Spleen (tissue), 11 donors: ENCODE data around the gene MSI2. TPM values are rescaled to one million over a fixed set of nuclear protein-coding genes. Genes with fewer than 3 reads are reported as not detected.

Experiments used
- DNase-seq: peaks from one replicate; pipeline ENCODE4 v3.0.0-alpha.2; 2020
- H3K27ac ChIP-seq, 8 donors: fragments of 200-600 bp; sonication (generic) in 7 of 8; 1 replicate in 4 of 8; 2 replicates in 4 of 8; pipeline versions ENCODE4 v1.5.0 to v1.8.0; 2016 to 2021; ENCODE audit warnings: inconsistent platforms in 4 of 8, mild to moderate bottlenecking in 4 of 8, moderate library complexity in 1 of 8
- H3K27me3 ChIP-seq, 7 donors: fragments of 200-600 bp; sonication (generic) in 6 of 7; replicated peaks in 1 of 7; 1 replicate in 4 of 7; 2 replicates in 3 of 7; pipeline versions ENCODE4 v1.5.0 to v1.8.0; 2016 to 2021; ENCODE audit warnings: inconsistent platforms in 3 of 7, mild to moderate bottlenecking in 1 of 7
- H3K36me3 ChIP-seq, 6 donors: fragments of 200-600 bp; sonication (generic) in 5 of 6; 1 replicate in 4 of 6; 2 replicates in 2 of 6; pipeline versions ENCODE4 v1.5.0 to v1.8.0; 2016 to 2021; ENCODE audit warnings: inconsistent platforms in 2 of 6
- H3K4me1 ChIP-seq, 6 donors: fragments of 200-600 bp; sonication (generic) in 5 of 6; 1 replicate in 3 of 6; 2 replicates in 3 of 6; pipeline versions ENCODE4 v1.5.0 to v1.8.0; 2016 to 2021; ENCODE audit warnings: inconsistent platforms in 3 of 6
- H3K4me3 ChIP-seq, 8 donors: fragments of 200-600 bp; sonication (generic) in 7 of 8; 1 replicate in 4 of 8; 2 replicates in 4 of 8; pipeline versions ENCODE4 v1.5.0 to v1.8.0; 2016 to 2021; ENCODE audit warnings: inconsistent platforms in 4 of 8, mild to moderate bottlenecking in 4 of 8, moderate library complexity in 2 of 8
- H3K9me3 ChIP-seq, 8 donors: fragments of 200-600 bp; sonication (generic) in 7 of 8; 1 replicate in 4 of 8; 2 replicates in 4 of 8; pipeline versions ENCODE4 v1.5.0 to v1.8.0; 2016 to 2021; ENCODE audit warnings: inconsistent platforms in 4 of 8
- CTCF ChIP-seq, 11 experiments: fragments of 200-600 bp in 7 of 11; fragments of 450-650 bp in 4 of 11; sonication (generic) in 4 of 11; IDR thresholded peaks in 8 of 11; conservative IDR thresholded peaks in 3 of 11; 1 replicate in 7 of 11; 2 replicates in 4 of 11; pipeline versions ENCODE4 v1.4.0 to v1.8.0; 2016 to 2021; ENCODE audit warnings: antibody characterized with exemption in 11 of 11, inconsistent platforms in 4 of 11, mild to moderate bottlenecking in 1 of 11
- POLR2A ChIP-seq, 3 donors: fragments of 450-650 bp; IDR thresholded peaks; one replicate each; pipeline ENCODE4 v1.5.1; 2017; ENCODE audit warnings: antibody characterized with exemption in 3 of 3, mild to moderate bottlenecking in 1 of 3
- POLR2AphosphoS5 ChIP-seq, 3 donors: sonication (generic); formaldehyde crosslinking; IDR thresholded peaks; one replicate each; pipeline ENCODE4 v1.5.1; 2017; ENCODE audit warnings: antibody characterized with exemption in 3 of 3
- WGBS, 5 donors: extraction: QIAGEN DNeasy Blood & Tissue Kit in 3 of 5; methylation state at CpG; one replicate each; pipeline versions ENCODE4 v1.1.5 to v1.1.7; 2013 to 2018; 5-methylcytosine and 5-hydroxymethylcytosine counted together
- intact Hi-C: fragments of 100-400 bp; cut with DNase I; formaldehyde crosslinking; loops from one replicate; pipeline ENCODE4 v1.15.0; 2023; ENCODE audit warnings: low total_unique reads
- polyA plus RNA-seq, 3 donors: library from polyadenylated mRNA; stranded (reverse); fragments of 200-250 nt; gene quantifications; one replicate each; pipeline ENCODE4 v1.2.1, GENCODE V29; 2013
- total RNA-seq, 7 donors: library from RNA; depleted of rRNA in 3 of 7; stranded (reverse); fragments of >200 nt in 3 of 7; fragmentation: NEBNext Ultra II Directional in 4 of 7; extraction: Animal tissue kit (Norgen Biotek cat#: 25700) in 4 of 7; gene quantifications; one replicate each; pipeline versions ENCODE4 v1.1.0 to v1.2.1, GENCODE V29; 2016 to 2021
- donor health status: healthy with polysubstance abuse.
- donor health status: DM: no; HTN: no; CAD: no; lungs with moderate emphysema.
- donor health status: DM: no; HTN: no; CAD: no.
- donor health status: Bipolar disorder and iron deficiency.
- donor health status: healthy.
- donor health status: DM: no; HTN: no; CAD: no.
- donor health status: DM: yes; HTN: yes; CAD: no.

The MSI2 gene
- total and polyA plus RNA-seq, 10 donors, result 9.8 to 131 (median 64.7) TPM

DNA sequence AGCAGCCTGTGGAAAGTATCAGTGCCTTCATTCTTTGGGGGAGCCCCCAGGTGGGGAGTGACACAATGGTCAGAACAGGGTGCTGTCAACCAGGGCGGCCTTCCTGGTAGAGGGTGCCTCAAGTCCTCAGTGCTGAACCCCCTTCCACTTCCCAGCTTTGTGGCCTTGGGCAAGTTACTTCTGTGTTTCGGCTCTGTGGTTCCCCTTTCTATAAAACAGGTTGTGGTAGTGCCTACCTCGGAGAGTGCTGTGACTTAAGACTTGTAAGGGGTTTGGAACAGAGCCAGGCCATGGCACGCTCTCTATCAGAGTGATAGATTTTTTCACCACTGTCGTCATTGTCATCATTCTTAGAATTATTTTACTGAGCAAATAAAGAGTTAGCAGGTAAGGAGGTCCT is 347.7 kb downstream of the MSI2 start:
- Histone ChIP-seq H3K27me3 (no peaks in the 10 kb centered on the region), H3K4me1 (peaks cover 50 to 98% (median 70%) of the 10 kb centered on the region in 6 donors), H3K9me3 (no peaks in the 10 kb centered on the region), H3K27ac (peak overlapping the region; percentile 35 to 84 (median 78)), H3K4me3 (no peak overlapping the region), H3K36me3 (peaks cover 0 to 6% (median 0%) of the 10 kb centered on the region in 6 donors)
- peak in 2 of 3 donors; percentile 44 to 79 for TF ChIP-seq POLR2AphosphoS5 (IDR thresholded peaks at IDR 0.05)
- TF ChIP-seq CTCF (IDR thresholded peaks at IDR 0.05 in 8 of 11, conservative IDR thresholded peaks at IDR 0.05 in 3 of 11), result no peak
- intact Hi-C loops, result no loop called here
- WGBS, 5 donors, result 25 to 45% (median 33%) methylated on average over 4 to 5 of the region's 5 CpGs
- DNase-seq, result peak; percentile 86

DNA sequence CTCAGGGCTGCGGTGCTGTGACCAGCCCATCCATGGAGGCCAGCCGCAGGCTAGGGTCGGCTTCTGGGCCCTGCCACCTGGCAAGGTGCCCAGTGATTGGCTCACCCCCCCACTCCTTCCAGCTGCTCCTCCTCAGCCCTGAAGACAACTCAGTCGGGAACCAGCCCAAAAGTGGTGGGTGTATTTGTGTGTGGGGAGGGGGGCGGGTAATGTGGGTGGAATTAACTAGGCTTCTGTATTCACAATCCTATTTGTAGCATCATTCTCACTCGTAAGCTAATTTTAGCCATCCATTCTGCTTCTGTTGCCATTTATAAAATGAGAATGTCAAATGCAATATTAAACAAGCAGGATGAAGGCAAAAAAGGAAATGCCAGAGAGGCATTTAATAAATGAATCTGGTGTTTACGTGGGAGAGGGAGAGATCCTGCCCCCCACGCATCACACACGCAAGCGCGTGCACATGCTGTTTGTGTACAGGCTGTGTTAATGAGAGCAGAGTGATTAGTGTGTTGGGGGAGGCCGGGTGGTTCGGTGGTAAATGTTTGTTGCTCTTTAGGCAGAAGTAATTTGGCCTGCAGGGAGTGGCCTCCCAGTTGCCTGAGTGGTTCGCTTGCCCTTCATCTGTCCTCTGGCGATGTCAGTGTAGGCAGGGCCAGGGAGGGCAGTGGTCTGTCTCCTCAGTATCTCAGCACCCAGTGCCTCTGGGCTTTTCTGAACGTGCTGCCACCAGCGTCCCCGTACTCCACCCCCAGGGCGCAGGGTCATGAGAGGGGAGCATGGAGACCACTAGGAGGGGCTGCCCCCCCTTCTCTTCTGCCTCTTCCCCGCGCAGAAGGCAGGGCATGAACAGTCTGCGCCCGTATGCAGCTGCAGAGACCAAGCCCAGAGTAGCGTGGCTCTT is 348.7 kb downstream of the MSI2 start:
- Histone ChIP-seq H3K27ac (peak overlapping the region; percentile 42 to 84 (median 78)), H3K4me3 (peak overlapping the region in 1 of 8 donors; percentile 34), H3K4me1 (peaks cover 42 to 97% (median 65%) of the 10 kb centered on the region in 6 donors), H3K36me3 (peaks cover 0 to 6% (median 0%) of the 10 kb centered on the region in 6 donors), H3K27me3 (no peaks in the 10 kb centered on the region), H3K9me3 (no peaks in the 10 kb centered on the region)
- 36 to 48% (median 42%) methylated on average over 21 to 24 of the region's 24 CpGs for WGBS, 5 donors
- peak; percentile 90 for DNase-seq
- intact Hi-C loops, result no loop called here
- TF ChIP-seq POLR2AphosphoS5 (IDR thresholded peaks at IDR 0.05) (peak; percentile 61 to 66 (median 64)), CTCF (IDR thresholded peaks at IDR 0.05 in 8 of 11, conservative IDR thresholded peaks at IDR 0.05 in 3 of 11) (peak in 3 of 11 experiments; percentile 12 to 35 (median 20)), POLR2A (IDR thresholded peaks at IDR 0.05) (no peak)

- no peak for TF ChIP-seq CTCF (IDR thresholded peaks at IDR 0.05 in 8 of 11, conservative IDR thresholded peaks at IDR 0.05 in 3 of 11)
- no peak for TF ChIP-seq POLR2A (IDR thresholded peaks at IDR 0.05)
- no peak for TF ChIP-seq POLR2AphosphoS5 (IDR thresholded peaks at IDR 0.05)
- Histone ChIP-seq H3K9me3 (no peaks in the 10 kb centered on the region), H3K4me1 (peaks cover 36 to 90% (median 58%) of the 10 kb centered on the region in 6 donors), H3K27me3 (no peaks in the 10 kb centered on the region), H3K4me3 (peak overlapping the region in 1 of 8 donors; percentile 34), H3K27ac (peak overlapping the region; percentile 42 to 84 (median 78)), H3K36me3 (peaks cover 0 to 6% (median 0%) of the 10 kb centered on the region in 6 donors)
- intact Hi-C loops, result no loop called here
- WGBS, 5 donors, result 41 to 69% (median 64%) methylated on average over 5 of the region's 5 CpGs
- DNase-seq, result no peak
Observed at GRCh38 chr17:57605675-57606105, 349.4 kb downstream of the MSI2 start.
